Activated T-helper 9 cell treated with anti-CD3 and anti-CD28 coated beads, Interleukin-2, amount 50 U/mL, for 16 hours (primary cell): ENCODE measurements around the gene LHPP.
A peak's percentile ranks its signal among the peaks of the same experiment; 100 is the strongest.

Source experiments
- DNase-seq: peaks from one replicate; pipeline ENCODE4 v3.0.0-alpha.2; 2020; ENCODE audit warnings: low read depth

Gene LHPP

DNA sequence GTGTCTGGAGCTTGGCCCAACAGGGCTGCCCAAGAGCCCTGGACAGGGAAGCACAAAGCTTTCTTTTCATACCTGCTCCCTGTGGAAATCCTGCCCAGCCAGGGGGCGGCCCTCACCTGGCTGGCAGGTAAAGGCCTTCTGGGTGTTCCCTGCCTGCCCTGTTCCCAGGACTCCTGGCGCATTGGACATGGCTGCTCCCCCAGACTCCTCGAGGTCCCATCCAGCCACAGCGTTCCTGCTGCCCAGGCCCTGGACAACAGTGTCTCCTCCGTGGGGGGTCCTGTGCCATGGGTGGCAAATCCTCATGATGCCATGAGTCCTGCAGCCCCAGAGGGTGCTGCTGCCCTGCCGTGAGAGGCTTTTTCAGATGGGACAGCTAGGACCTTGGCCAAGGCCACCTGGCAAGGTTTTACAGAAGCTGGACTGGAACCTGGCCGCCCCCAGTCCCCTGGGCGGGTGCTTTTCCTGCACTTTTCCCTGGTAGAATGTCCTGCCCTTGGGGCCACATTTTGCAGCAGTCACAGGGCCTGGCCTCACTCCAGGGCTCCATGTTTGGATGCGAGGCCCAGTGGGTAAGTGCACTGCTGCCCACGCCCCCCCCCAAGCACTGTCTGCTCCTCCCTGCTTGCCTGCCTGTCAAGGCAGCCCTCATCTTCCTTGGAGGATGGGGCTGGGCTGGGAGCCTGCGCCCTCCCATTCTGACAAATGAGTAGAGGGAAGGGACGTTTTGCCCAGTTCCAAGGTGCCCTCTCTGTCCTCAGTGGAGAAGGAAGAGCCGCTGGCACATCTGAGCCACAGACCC lies 60.7 kb downstream of the LHPP start:
- no peak for DNase-seq

DNA sequence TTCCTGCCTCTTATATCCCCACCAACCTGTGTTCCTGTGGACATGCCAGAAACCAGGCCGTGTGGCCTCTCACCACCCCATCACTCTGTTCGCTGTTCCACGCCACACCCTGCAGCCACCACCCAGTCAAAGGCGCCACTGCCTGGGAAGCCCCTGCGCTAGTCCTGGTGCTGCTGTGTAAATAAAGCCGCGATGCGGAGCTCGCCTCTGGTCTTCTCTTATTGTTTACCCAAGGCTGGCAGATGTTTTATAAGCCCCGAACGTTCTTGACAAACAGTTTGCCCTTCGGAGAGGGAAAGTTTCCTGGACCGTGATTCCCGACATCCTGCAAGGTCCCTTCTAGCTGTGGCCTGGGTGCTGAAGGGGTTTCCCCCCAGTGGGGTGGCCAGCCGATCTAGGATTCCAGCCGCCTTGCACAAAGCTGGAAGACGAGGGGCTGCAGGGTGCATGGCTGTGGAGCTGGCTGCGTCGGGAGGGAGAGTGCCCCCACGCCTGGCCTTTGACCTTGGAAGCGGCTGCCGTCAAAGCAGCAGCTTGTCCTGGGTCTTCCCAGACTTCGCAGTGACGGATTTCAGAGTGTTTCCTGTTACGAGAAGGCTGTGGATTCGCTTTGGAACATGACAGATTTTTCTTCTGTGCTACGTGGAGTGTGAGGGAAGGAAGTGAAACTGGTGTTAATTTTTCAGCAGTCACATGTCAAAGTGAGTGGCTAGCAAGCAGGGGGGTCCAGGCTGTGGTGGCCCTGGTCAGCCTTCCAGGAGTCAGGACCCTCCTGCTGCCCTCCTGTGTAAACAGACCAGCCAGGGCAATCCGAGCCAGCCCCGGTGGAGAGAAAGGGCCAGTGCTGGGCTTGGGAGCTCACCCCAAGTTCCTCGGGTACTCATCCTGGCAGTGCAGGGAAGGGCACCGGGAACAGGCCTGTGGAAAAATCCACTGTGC lies 61.6 kb downstream of the LHPP start:
- no peak for DNase-seq

DNA sequence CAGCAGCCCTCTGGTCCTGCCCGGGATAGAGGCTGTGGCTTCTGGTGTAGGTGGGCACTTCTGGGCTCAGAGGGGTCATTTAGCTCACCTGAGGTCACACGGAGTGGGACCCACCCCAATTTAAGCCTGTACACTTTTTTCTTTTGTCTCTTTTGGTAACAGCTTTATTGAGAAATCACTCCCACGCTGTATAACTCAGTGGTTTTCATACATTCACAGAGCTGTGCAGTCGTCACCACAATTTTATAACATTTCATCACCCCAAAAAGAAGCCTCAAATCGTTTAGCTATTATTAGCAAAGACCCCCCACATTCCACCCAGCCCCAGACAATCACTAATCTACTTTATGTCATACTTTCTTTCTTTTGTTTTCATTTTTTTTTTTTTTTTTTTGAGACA lies 62.3 kb downstream of the LHPP start:
- no peak for DNase-seq

DNA sequence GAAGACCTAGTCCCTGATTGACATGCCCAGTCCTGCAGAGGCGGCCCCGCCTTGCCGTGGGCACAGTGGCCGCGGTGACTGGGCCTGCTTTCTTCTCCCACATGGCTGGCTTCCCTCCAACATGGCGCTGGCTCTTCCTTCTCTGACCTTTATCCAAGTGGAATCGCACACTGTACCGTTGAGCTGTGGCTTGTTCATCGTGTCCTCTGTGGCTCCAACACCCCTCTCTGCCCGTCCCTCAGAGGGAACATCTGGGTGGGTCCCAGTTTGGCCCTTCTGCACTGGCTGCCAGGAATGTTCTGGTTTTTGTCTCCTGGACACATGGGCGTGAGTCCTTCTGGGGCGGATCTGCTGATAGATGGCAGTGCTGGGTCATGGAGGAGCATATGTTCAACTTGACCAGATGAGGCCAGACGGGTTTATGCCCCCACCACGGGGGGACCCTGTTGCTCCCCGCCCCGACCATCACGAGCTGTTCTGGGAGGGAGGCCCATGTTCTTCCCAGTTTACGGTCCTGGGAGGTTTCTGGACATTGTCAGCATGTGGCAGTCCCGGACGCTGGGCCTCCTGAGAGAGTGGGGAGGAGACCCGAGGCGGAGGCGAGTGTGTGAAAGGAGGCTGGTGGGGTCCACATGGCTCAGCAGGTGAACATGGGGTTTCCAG lies 63.5 kb downstream of the LHPP start:
- DNase-seq: no peak

DNA sequence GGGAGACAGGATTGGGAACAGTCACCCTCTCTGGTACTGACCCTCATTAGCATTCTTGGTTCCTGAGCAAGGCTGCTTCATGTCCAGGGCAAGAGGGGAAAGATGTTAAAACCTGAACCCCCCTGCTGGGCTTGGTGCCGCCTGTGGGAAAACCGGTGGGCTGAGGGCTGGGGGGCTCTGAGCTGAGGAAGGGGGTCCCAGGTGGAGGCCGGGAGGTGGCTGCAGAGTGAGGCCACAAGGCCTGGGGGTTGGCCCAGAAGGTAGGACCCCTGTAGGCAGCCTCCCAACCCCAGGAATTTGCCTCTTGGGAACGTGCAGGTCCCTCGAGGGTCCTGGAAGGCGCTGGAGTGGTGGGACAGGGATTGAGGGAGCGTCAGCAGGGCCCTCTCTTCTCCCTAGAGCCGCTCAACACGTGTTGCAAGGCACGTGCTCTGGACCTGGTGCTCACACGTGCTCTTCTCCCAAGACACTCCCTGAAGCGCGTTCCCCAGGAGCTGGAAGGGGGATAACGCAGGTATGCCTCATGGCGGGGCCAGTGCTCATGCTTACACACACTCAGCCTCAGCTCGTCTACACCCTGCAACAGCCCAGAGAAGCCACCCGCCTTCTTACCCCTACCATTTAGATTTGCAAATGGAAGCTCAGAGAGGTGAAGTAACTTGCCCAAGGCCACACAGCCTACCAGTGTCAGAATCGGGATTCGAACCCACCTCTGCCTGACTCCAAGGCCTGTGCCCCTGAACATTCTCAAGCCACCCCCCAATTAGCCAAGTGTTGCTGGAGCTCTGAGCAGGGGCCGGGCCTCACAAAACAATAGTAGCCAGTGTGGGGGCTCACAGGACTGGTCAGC lies 64.4 kb downstream of the LHPP start:
- DNase-seq: no peak

DNA sequence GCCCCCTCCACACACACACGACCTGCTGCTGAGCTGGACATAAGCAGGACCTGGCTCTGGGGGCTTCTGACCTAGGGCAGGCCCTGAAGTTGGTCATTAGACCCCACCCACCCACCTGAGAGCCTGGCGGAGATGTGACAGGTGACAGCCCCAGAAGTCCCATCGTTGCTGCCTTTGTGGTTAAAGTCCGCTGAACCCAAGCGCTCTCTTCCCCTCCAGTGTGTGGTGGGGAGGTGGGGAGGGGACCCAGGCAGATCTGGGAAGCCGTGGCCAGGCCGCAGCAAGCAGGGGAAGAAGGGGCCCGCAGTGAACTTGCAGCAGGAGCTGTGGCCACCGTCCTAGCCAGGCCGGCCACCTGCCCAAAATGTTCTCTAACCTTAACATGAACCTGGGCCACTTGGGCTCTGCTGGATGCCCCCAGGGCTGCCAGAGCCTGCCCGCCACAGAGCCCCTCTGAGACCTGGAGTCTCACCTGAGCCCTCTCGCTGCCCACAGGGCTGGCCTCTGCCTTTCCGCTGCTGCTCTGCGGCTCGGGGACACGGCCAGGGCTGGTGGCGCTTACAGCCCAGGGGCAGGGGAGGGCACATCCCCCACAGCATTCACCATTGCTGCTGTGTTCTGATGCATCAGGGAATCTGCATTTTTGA lies 65.1 kb downstream of the LHPP start:
- DNase-seq: no peak

DNA sequence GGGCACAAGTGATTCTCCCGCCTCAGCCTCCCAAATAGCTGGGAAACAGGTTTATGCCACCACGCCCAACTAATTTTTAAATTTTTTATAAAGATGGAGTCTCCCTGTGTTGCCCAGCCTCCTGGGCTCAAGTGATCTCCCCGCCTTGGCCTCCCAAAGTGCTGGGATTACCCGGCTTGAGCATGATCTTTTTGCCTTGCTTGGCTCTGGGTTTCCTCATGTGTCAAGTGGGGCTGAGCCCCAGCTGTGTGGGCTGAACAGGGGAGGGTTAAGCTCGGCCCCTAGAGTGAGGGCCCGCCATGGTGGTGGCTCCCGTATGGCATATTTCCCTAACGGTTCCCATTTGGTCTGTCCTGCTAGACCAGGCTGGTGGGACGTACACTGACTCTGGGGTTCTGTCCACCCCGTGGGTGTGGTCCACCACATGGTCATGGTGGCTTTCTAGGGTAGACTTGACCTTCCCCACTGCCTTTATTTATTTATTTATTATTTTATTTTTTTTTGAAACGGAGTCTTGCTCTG lies 66.3 kb downstream of the LHPP start:
- no peak for DNase-seq

DNA sequence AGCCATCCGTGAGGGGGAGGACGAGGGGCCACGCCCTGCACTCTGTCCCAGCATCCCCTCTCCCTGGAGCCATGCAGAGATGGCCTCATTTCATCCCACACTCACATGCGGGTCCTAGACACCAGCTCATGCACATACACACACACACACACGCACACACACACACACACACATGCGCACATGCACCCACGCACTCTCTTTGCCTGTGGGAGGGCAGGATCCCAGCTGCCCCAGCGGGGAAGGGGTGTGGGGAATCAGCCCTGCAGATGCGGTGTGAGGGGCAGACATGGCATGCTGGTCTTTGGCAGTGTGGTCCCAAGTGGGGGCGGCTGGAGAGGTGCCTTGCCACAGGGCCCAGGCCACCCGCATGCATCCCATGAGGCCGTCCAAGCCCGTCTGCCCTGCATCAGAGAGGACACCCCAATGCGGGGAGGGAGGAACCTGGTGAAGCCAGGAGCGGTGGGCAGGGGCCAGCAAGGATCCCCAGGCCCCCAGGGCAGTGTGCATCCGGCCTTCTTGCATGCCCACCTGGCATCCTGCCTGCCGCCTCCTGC lies 68.1 kb downstream of the LHPP start:
- no peak for DNase-seq

DNA sequence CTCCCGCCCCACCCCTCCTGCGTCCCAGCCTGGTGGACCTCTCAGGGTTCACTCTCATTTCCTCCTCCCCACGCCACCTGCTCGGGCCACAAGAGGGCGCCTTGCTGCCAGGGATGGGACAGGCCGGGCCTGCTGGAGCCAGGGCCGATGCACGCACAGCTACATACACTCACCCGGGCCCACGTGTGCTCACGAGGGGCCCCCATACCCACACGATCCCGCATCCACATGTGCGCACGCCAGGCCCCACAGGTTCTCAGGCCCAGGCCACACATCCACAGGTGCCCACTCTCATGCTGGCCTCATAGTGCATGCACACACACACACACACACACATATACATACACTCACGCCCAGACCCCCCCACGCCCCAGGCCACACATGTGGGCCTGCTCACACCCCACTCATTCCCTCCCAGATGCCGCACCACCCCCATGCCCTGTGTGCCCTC lies 68.6 kb downstream of the LHPP start:
- DNase-seq: peak; percentile 75

DNA sequence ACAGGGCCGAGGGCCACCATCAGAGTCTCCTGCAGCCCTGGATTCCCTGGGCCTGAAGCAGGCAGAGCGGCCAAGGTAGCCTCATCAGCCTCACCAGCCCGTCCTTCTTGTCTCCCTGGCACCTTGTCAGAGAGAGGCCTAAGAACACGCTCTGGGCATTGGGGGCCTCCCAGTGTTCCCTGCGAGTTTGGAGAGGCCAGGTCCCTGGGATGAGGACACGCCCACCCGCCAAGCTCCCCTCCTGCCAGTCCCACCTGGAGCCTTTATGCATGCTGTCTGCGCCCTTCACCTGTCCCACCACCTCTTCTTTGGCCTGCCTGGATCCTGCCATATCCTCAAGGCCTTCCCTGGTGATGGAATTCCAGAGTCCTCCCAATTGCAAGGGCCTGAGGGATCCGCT lies 69.2 kb downstream of the LHPP start:
- no peak for DNase-seq

DNA sequence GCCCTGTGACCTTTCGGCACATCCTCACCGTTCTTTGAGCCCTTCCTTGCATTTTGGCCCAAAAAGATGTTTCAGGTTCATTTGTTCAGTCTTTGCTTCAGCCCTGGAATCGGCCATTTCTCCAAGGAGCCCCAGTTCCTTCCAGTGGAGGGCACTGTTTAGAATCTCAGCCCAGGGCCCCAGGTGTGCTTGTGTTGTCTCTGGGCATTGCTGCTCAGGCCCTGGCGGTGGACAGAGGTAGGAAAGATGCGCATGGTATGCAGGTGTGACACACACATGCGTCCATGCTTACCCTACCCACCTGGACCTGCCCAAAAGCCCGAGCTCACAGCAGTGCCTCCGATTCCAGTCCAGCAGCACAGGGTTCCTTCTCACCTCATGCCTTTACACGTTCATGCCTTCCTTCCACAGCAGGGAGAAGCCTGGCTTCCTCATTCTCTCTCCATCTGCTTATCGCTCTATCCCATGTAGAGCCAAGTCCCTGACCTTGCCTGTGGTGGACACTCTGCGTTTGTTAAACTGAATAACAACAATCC lies 70.6 kb downstream of the LHPP start:
- DNase-seq: no peak

DNA sequence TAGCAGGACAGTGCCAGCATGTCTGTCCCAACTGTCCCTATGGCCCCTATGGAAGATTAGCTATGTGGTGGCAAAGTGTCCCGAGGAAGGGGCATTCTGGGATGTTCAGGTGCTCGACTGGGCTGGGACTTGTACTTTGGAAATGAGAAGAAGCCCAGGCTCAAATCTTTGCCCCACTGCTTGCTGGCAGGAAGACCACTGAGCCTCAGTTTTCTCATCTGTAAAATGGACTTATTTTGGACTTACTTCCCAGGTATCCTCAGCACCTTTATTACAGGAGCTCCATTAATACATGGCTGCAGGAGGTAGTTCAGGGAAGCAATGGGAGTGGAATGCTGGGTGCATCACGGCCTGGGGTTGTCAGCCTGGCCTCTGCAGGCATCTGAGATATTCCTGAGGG lies 71.2 kb downstream of the LHPP start:
- DNase-seq: no peak

DNA sequence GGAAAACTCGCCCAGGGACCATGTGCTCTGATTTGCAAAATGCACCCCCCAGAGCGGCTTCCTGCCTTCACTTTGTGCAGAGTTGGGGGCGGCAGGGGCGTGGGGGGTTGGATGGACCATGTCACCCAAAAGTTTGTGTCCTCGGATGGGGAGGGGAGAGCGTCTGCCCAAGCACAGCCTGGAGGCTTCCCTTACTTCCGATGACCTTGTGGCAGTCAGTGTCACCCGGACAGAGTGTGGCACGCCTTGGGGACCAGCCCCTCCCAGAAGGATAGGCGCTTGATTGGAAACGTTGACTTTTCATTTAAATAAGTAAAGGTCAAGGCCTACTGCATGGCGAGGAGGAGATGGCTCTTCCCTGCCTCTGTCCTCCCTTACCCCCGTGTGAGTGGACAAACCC lies 71.6 kb downstream of the LHPP start:
- no peak for DNase-seq

DNA sequence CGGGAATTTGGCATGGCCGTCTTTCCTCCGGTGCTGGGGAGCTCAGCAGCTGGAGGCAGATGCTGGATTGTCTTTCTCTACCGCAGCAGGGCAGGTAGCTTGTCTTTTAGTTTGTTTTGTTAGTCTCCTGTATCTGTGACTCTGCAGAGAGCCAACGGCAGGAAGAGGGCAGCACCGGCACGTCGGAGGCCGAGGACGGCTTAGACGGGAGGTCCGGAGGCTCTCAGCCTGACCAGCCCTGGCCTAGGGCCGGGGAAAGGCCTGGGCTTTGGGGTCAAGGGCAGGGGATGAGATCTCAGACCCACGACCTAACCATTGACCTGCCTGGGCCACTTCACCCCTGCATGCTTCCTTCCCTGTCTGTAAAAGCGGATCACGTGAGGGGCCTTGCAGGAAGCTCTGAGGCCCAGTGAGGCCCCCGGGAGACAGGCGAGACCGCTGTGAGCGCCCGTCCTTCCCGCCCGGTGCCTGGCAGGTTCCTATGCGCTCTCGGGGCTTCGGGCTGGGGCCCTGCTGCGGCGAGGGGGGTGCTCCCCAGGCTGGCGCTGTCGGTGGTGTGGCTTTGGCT lies 72.7 kb downstream of the LHPP start:
- DNase-seq: no peak

DNA sequence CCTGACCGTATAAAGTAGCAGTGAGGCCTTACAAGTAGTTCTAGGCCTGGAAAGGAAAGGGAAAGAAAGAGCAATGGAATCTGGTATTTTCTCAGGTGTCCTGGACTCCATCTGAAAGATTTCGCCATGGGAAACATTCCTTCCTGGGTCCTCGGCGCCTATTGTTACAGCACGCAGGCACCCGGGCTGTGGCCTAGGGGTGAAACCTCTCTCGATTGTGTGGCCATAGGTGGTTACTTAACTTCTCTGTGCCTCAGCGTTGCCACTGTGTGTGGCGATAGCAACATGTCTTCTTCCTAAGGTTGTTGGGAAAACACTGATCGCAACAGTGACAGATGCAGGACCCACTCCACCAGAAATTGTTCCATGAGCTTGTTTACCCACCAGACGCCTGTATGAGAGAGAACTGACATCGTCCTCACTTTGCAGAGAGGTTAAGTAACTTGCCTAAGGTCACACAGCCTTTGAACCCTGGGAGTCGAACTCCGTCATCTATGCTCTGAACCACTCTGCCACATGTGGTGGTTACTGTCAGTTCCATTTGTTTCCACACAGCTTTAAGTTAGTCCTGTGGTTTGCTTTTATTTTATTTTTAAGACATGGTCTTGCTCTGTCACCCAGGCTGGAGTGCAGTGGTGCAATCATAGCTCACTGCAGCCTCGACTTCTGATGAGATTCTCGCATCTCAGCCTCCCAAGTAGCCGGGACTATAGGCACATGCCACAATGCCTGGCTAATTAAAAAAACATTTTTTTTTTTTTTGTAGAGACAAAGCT lies 73.4 kb downstream of the LHPP start:
- DNase-seq: no peak

DNA sequence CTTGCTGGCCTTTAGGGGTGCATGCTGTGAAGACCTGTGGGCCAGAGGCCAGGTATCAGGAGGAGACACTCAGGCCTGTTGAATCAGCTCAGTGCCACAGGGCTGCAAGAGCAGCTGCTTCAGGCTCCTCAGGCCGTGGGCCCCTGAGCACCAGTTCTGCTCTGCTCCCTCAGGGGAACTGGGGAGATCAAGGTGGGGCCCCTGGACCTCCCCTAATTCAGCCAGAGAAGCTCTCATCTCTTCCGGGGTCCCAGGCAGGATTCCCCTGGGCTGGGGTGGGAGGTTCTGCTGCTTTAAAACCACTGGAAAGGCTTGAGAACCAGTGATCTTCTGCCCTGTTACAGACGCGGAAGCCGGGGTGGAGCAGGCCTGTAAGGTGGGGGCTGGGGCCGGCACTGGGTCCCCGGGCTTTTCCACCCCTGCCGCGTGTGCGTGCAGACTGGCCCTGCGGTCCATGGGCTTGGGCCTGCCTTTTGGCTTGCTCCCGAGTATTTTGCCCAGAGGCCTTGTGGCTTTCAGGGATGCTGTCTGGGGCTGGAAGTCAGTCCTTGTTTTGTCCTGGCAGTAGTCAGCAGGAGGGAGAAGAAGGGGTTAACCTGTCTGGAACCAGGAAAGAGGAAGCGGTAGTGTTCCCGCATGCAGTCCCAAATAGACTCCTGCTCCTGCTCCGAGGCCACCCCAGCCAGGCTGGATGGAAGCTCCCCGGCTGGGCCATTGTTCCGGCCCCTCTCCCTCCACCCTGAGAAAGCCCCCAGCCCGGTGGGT lies 74.3 kb downstream of the LHPP start:
- no peak for DNase-seq

DNA sequence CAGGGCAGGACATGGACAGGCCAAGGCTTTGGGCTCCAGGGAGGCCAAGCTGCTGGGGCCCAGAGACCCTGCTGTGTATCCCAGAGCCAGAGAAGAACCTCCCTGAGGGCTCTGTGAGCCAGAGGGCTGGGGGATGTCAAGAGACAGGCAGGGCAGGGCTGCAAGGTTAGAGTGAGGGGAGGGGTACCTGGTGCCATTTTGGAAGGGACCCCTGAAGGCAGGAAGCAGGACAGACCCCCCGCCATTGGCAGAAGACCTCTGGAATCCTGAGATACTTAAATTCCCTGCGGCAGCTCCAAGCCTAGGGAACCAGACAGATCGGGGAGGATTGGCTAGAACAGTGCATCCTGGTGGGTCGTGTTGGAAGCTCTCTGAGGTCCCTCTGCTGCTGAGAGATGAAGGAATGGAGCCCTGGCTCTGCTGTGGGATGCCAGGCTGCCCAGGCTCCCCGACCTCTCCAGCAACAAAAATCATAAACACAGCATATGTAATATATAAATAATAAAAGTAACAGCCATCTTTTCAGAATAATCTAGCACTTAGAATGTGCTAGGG lies 75.0 kb downstream of the LHPP start:
- DNase-seq: no peak

DNA sequence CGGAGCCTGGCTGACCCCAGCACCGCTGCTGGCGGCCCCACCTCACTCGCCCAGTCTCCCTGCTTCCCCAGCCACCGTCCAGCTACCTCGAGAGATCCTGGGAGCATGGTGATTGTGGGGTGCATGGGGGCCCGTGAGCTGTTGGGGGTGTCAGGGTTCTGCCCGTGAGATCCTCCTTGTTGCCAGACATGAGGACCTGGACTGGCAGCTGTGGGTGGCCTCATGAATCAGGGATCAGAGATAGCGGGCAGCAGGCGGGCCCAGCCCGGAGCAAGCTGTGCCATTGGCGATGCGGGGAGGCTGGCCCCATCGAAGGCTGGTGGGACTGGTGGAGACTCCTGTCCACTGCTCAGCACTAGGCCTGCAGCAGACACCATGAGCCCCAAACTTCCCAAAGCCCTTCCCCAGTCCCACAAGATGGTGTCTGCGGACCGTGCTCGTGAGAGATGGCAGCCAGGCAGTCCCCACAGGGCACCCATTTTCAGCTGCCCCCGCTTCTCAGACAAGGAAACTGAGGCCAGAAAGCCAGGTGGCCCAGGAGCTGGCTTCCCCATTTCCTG lies 75.6 kb downstream of the LHPP start:
- no peak for DNase-seq
